Midbrain (tissue), 1 donor: ENCODE data around the gene TAF4.
A peak's percentile ranks its signal among the peaks of the same experiment; 100 is the strongest.

Experiments used
- DNase-seq: peaks from one replicate; lab custom pipeline; 2025; lab: John Stamatoyannopoulos, UW

TAF4 gene

GRCh38 chr20:62044631-62045030 is 21.1 kb downstream of the TAF4 start:
- DNase-seq, result no peak

DNA sequence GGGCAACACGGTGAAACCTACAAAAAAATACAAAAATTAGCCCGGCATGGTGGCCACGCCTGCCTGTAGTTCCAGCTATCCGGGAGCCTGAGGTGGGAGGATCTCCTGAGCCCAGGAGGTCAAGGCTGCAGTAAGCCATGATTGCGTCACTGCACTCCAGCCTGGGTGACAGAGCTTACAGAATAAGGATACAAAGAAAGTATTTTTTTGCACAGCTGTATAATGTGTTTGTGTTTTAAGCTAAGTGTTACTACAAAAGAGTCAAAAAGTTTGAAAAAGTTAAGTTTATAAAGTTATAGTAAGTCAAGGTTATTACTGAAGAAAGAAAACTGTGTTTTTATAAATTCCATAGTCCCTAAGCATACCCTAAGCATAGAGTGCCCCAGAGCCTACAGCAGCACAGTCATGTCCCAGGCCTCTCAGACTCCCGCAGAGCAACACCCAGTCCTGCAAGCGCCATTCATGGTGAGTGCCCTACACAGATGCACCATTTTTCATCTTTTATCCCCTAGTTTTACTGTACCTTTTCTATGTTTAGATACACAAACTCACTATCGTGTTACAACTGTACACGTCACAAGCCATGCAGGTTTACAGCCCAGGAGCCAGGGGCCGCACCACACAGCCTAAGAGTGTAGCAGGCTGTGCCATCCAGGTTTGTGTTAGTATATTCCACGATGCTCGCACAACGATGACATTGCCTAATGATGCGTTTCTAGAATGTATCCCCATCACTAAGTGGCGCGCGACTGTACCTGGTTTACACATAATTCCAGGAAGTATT is 22.4 kb downstream of the TAF4 start:
- no peak for DNase-seq

- no peak for DNase-seq
These were observed 23.5 kb downstream of the TAF4 start for GRCh38 chr20:62042025-62042820.

DNA sequence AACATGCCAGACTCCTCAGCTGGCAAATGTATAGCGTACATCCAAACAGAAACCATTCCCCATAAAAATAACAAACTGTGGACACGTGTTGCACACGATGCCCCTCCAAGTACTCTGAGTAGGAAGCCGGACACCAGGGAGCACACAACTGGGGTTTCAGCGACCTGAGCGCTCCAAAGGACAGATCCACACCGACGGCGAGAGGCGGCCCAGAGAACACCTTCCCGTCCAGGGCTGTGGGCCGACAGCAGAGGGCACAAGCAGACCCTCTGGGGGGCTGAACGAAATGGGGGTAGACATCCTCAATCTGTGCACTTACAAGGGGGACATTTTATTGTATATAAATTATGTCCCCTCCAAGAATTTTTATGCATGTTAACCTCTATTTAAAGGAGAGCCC is 24.7 kb downstream of the TAF4 start:
- no peak for DNase-seq

- no peak for DNase-seq
These were observed 25.2 kb downstream of the TAF4 start for GRCh38 chr20:62040381-62040922.

- no peak for DNase-seq
These were observed 25.9 kb downstream of the TAF4 start for GRCh38 chr20:62039738-62040137.

GRCh38 chr20:62032609-62033368 is 32.9 kb downstream of the TAF4 start:
- DNase-seq, result no peak

DNA sequence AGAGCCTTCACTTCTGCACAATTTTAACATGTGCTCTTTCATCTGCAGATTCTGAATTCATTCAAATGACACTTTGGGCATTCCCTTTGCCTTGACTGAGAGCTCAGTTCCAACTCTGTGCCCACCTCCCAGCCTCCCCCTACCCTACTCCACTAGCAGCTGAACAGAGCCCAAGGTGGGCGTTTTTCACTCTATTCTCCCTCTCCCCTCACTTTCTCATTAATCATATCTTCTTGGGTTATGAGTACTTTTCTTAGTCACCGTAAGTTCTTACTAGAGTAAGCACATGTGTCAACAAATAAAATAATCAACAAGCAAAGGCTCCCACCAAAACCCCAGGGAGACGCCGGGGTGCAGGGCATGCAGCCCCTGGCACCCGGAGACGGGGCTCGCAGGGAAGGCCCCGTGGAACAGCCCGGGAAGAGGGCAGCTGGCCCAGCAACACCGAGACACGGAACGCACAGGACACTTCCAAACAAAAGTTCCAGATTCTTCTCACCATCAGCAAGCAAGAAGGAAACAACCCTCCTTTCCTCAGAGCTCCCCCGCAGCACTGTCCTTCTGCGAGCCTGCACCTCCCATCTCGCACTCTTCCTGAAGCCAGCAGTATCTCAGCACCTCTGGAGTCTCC is 34.1 kb downstream of the TAF4 start:
- DNase-seq, result no peak

GRCh38 chr20:62030834-62031434 is 34.7 kb downstream of the TAF4 start:
- DNase-seq, result no peak

DNA sequence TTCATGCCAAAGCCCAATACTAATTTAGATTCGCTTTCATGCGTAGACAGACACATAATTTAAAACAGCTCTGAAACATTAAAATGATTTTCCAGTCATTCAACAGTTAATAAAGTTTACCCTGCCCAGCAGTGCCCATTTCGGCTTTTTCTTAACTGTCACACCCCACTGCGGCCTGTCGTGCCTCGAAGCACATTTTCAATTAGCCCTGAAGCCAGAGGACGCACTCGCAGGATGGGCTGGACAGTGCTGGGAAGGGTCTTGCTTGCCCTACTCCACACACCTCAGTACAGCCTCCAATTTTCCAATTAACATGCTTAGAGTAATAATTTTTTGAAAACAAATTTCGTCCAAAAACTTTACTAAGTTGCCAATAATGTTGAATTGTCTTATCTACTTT is 35.3 kb downstream of the TAF4 start:
- no peak for DNase-seq

GRCh38 chr20:62029949-62030348 is 35.7 kb downstream of the TAF4 start:
- no peak for DNase-seq

DNA sequence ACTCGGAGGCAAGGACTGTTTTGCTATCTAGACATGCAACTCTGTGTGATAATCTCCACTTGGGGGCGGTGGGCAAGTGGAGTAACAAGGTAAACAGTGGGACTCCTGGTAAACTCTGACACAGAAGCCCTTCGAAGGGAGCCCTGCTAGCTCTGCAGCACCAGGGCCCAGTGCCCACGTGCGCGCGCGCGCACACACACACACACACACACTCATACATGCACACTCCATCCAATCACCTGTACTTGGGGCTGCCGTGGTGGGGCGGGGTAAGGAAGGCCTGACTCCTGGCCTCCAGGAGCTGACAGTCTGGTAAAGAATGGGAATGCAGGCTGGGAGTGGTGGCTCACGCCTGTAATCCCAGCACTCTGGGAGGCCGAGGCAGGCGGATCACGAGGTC is 36.4 kb downstream of the TAF4 start:
- DNase-seq, result no peak

- no peak for DNase-seq
These were observed 37.3 kb downstream of the TAF4 start for GRCh38 chr20:62028384-62028783.

- no peak for DNase-seq
These were observed 37.9 kb downstream of the TAF4 start for GRCh38 chr20:62027698-62028321.

DNA sequence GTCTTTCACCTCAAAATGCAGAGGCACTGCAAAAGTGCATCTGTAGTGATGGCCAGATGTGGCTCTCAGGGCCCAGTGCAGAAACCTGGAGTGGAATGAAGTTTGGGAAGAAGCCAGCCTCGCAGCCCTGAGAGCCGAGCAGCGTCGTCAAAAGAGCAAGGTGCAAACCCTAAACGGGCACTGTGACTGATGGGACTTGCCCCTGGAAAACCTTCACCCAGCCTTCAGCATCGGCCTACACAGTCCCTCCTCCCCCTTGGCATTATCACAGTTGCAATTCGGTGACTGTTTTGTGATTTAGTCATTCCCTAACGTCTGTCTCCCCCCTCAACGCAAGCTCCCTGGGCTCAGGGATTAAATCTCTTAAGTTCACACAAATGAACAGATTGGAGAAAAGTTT is 38.6 kb downstream of the TAF4 start:
- no peak for DNase-seq

GRCh38 chr20:62026564-62026856 is 39.2 kb downstream of the TAF4 start:
- DNase-seq, result no peak

GRCh38 chr20:62025832-62026563 is 39.7 kb downstream of the TAF4 start:
- peak; percentile 33 for DNase-seq

DNA sequence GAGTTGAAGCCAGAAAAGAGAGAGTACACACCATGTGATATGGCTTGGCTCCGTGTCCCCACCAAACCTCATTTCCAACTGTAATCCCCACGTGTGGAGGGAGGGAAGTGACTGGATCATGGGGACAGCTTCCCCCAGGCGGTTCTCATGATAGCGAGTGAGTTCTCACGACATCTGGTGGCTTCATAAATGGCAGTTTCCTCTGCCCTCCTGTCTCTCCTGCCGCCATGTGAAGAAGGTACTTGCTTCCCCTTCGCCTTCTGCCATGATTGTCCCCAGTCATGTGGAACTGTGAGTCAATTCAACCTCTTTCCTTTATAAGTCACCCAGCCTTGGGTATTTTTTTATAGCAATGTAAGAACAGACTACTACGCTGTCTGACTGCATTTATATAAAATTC is 40.3 kb downstream of the TAF4 start:
- no peak for DNase-seq

- no peak for DNase-seq
These were observed 41.7 kb downstream of the TAF4 start for GRCh38 chr20:62023935-62024334.

- DNase-seq, result no peak
These were observed 43.0 kb downstream of the TAF4 start for GRCh38 chr20:62022575-62023139.
